Mesangial cell (primary cell): ENCODE results near the gene ZC2HC1B. TPM values are rescaled to one million over a fixed set of nuclear protein-coding genes. Genes with fewer than 3 reads are reported as not detected.

Experiments
- total RNA-seq: library from RNA; depleted of rRNA; stranded (reverse); fragments of >200 nt; gene quantifications from 2 replicates; pipeline ENCODE4 v1.2.3, GENCODE V29; 2015

Gene ZC2HC1B
- total RNA-seq: not detected in 2 replicates

DNA sequence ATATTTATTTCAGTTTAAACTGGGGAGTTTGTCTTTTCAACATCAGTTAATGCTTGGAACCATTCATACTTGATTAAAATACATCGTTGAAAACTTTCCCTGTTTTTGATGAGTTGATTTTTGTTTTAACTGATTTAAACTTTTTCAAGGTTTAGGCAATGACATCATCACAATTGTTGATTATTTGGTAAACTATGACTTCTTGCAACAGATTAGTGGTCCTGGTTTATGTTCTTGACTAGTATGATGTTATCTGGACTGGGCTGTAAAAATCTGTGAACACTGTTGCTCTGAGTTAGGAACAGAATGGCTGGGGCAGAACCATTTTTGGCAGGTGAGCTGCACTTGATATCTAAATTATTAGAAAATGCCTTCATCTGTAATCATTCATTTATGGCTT is at the start of gene ZC2HC1B:
Gene ZC2HC1B, plus strand, starts transcription at position 241 of the 400 bp plus-strand sequence. Its CDS starts 66 bp downstream, at position 307.

GRCh38 chr6:143842902-143843676 is 21.2 kb upstream of the ZC2HC1B start, which contains the start of gene LTV1:
Gene LTV1, plus strand, starts transcription at chr6:143843338. Its CDS starts 140 bp downstream, at chr6:143843478.

Other genes with a start within 250 kb of the ZC2HC1B start
- gene PHACTR2, start 186.5 kb upstream of the ZC2HC1B start, total RNA-seq: 14.2 and 19.6 TPM in 2 replicates
- gene LTV1, start 21.1 kb upstream of the ZC2HC1B start, total RNA-seq: 4.6 and 12.2 TPM in 2 replicates
- 10.9 and 15.2 TPM in 2 replicates for gene PLAGL1, start 143.8 kb downstream of the ZC2HC1B start, total RNA-seq
- gene SF3B5, start 231.1 kb downstream of the ZC2HC1B start, total RNA-seq: 207 and 280 TPM in 2 replicates